NT2/D1 (cell line): Measurements from ENCODE around the gene ERN1.

Experiments
- SUZ12 ChIP-seq: IDR thresholded peaks from 2 replicates; pipeline ENCODE4 v1.6.1; 2011; ENCODE audit not compliant: insufficient read length, insufficient read depth; ENCODE audit errors: extremely low read depth
- YY1 ChIP-seq: IDR thresholded peaks from 2 replicates; pipeline ENCODE4 v1.6.1; 2011; ENCODE audit not compliant: insufficient read length, insufficient read depth
- ZNF274 ChIP-seq: IDR thresholded peaks from 2 replicates; pipeline ENCODE4 v1.6.1; 2011; ENCODE audit warnings: mild to moderate bottlenecking, low read depth, low read length

GRCh38 chr17:64002658-64003525 lies 127.1 kb downstream of the ERN1 start:
- no peak for TF ChIP-seq YY1
- TF ChIP-seq ZNF274: no peak
- no peak for TF ChIP-seq SUZ12
